WTC11 (cell line): ENCODE results near the gene LRRC34. TPM values are rescaled to one million over a fixed set of nuclear protein-coding genes. Genes with fewer than 3 reads are reported as not detected.

Source experiments
- ARID4B ChIP-seq: sonication (generic); formaldehyde crosslinking; IDR thresholded peaks from 2 replicates; pipeline ENCODE4 v1.8.0; 2023; ENCODE audit warnings: missing genetic modification reagents, mild to moderate bottlenecking, borderline replicate concordance
- ERG ChIP-seq: fragments of 250-450 bp; sonication (Bioruptor Pico); IDR thresholded peaks from 2 replicates; pipeline ENCODE4 v1.8.0; 2021; ENCODE audit warnings: mild to moderate bottlenecking
- ETV6 ChIP-seq: sonication (generic); formaldehyde crosslinking; IDR thresholded peaks from 2 replicates; pipeline ENCODE4 v1.8.1; 2022; ENCODE audit warnings: mild to moderate bottlenecking, missing genetic modification reagents
- FOXJ3 ChIP-seq: sonication (generic); formaldehyde crosslinking; IDR thresholded peaks from 2 replicates; pipeline ENCODE4 v1.9.0; 2021; ENCODE audit warnings: missing genetic modification reagents, mild to moderate bottlenecking, borderline replicate concordance
- FOXK1 ChIP-seq: sonication (generic); formaldehyde crosslinking; IDR thresholded peaks from 2 replicates; pipeline ENCODE4 v1.8.0; 2022; ENCODE audit warnings: mild to moderate bottlenecking, moderate library complexity, missing genetic modification reagents
- FOXP4 ChIP-seq: sonication (generic); formaldehyde crosslinking; IDR thresholded peaks from 2 replicates; pipeline ENCODE4 v1.8.0; 2022; ENCODE audit warnings: mild to moderate bottlenecking, missing genetic modification reagents
- GTF2I ChIP-seq: fragments of 250-450 bp; sonication (Bioruptor Pico); conservative IDR thresholded peaks from 2 replicates; pipeline ENCODE4 v1.4.0; 2021; ENCODE audit warnings: mild to moderate bottlenecking
- IRF1 ChIP-seq: sonication (generic); formaldehyde crosslinking; IDR thresholded peaks from 2 replicates; pipeline ENCODE4 v1.8.0; 2023; ENCODE audit warnings: missing genetic modification reagents
- IRF2 ChIP-seq: sonication (generic); formaldehyde crosslinking; IDR thresholded peaks from 2 replicates; pipeline ENCODE4 v1.8.0; 2022; ENCODE audit warnings: low read depth, missing genetic modification reagents, borderline replicate concordance
- MYBL2 ChIP-seq: sonication (generic); formaldehyde crosslinking; IDR thresholded peaks from 2 replicates; pipeline ENCODE4 v1.8.1; 2023; ENCODE audit warnings: mild to moderate bottlenecking, moderate library complexity, missing genetic modification reagents
- NR2C2 ChIP-seq: sonication (generic); formaldehyde crosslinking; IDR thresholded peaks from 2 replicates; pipeline ENCODE4 v1.8.0; 2022; ENCODE audit warnings: mild to moderate bottlenecking, missing genetic modification reagents
- PRDM15 ChIP-seq: sonication (generic); formaldehyde crosslinking; IDR thresholded peaks from 2 replicates; pipeline ENCODE4 v1.8.0; 2022; ENCODE audit warnings: missing genetic modification reagents
- SP1 ChIP-seq: sonication (generic); formaldehyde crosslinking; conservative IDR thresholded peaks from 2 replicates; pipeline ENCODE4 v1.8.1; 2022; ENCODE audit warnings: missing genetic modification reagents
- STAT6 ChIP-seq: sonication (generic); formaldehyde crosslinking; conservative IDR thresholded peaks from 2 replicates; pipeline ENCODE4 v1.8.1; 2023; ENCODE audit warnings: mild to moderate bottlenecking, low read depth, missing genetic modification reagents, moderate library complexity
- TCF7 ChIP-seq: sonication (generic); formaldehyde crosslinking; IDR thresholded peaks from 2 replicates; pipeline ENCODE4 v1.8.0; 2022; ENCODE audit warnings: mild to moderate bottlenecking, low read depth, missing genetic modification reagents, moderate library complexity
- TP53 ChIP-seq: sonication (generic); formaldehyde crosslinking; IDR thresholded peaks from 2 replicates; pipeline ENCODE4 v1.8.1; 2023; ENCODE audit warnings: mild to moderate bottlenecking, missing genetic modification reagents
- USF1 ChIP-seq: sonication (generic); formaldehyde crosslinking; IDR thresholded peaks from 2 replicates; pipeline ENCODE4 v1.8.0; 2022; ENCODE audit warnings: mild to moderate bottlenecking, missing genetic modification reagents
- USF2 ChIP-seq: sonication (generic); formaldehyde crosslinking; IDR thresholded peaks from 2 replicates; pipeline ENCODE4 v1.8.1; 2023; ENCODE audit warnings: mild to moderate bottlenecking, missing genetic modification reagents, moderate library complexity
- ZBTB21 ChIP-seq: sonication (generic); formaldehyde crosslinking; IDR thresholded peaks from 2 replicates; pipeline ENCODE4 v1.8.1; 2023; ENCODE audit warnings: mild to moderate bottlenecking, missing genetic modification reagents, borderline replicate concordance
- ZNF219 ChIP-seq: sonication (generic); formaldehyde crosslinking; IDR thresholded peaks from 2 replicates; pipeline ENCODE4 v1.8.0; 2023; ENCODE audit warnings: missing genetic modification reagents, mild to moderate bottlenecking, borderline replicate concordance
- total RNA-seq: library from RNA; stranded (reverse); gene quantifications from 3 replicates; pipeline ENCODE4 v1.2.3, GENCODE V29; 2021

The LRRC34 gene
- total RNA-seq, 1 experiment from 2014 or later: 8.3 TPM

GRCh38 chr3:169772897-169773816 lies 39.5 kb downstream of the LRRC34 start, which contains the start of gene MYNN (continued):
- no peak for TF ChIP-seq STAT6 (CRISPR knock-in tag)
- no peak for TF ChIP-seq NR2C2
- no peak; the same call in 1 of the 2 replicates for TF ChIP-seq ARID4B (CRISPR knock-in tag)
- TF ChIP-seq IRF2: no peak
- TF ChIP-seq ERG: no peak
- TF ChIP-seq PRDM15 (CRISPR knock-in tag): no peak
- no peak for TF ChIP-seq TP53 (CRISPR knock-in tag)
- peak; percentile 66; the same call in 1 of the 2 replicates for TF ChIP-seq ZBTB21 (CRISPR knock-in tag)
- no peak for TF ChIP-seq TCF7 (CRISPR knock-in tag)
- TF ChIP-seq ZNF219 (CRISPR knock-in tag): no peak
- TF ChIP-seq MYBL2 (CRISPR knock-in tag): peak; percentile 63; the same call in 1 of the 2 replicates
- no peak for TF ChIP-seq USF1 (CRISPR knock-in tag)
- TF ChIP-seq USF2 (CRISPR knock-in tag): no peak
- TF ChIP-seq IRF1 (CRISPR knock-in tag): no peak
- TF ChIP-seq FOXK1 (CRISPR knock-in tag): peak; percentile 71; the same call in 1 of the 2 replicates
- TF ChIP-seq FOXP4 (CRISPR knock-in tag): peak; percentile 63; the same call in 1 of the 2 replicates
- peak; percentile 64 for TF ChIP-seq ETV6 (CRISPR knock-in tag)
- TF ChIP-seq SP1 (CRISPR knock-in tag): peak; percentile 70; the same call in 1 of the 2 replicates
- no peak for TF ChIP-seq GTF2I (CRISPR knock-in tag)
- TF ChIP-seq FOXJ3 (CRISPR knock-in tag): no peak
